Activated CD4-positive, alpha-beta T cell treated with anti-CD3 and anti-CD28 coated beads for 36 hours (primary cell): ENCODE data around the gene SERTAD4. TPM values are rescaled to one million over a fixed set of nuclear protein-coding genes. Genes with fewer than 3 reads are reported as not detected.

Experiments
- ATAC-seq: fragments of 200-7000 bp; cut with Tn5 transposase; one replicate; pipeline ENCODE4 v1.10.0; 2021; ENCODE audit warnings: mild to moderate bottlenecking, moderate library complexity
- CTCF ChIA-PET: fragments of 350-600 bp; sonication (Branson Sonifier 250); formaldehyde crosslinking; loops from one replicate; lab custom pipeline; 2021; ENCODE audit warnings: antibody characterized with exemption; lab: Charles Lee
- POLR2A ChIA-PET: fragments of 350-600 bp; sonication (Branson Sonifier 250); formaldehyde crosslinking; loops from one replicate; lab custom pipeline; 2021; ENCODE audit warnings: antibody characterized with exemption, inconsistent platforms; lab: Charles Lee
- DNase-seq: peaks from one replicate; pipeline ENCODE4 v3.0.0-alpha.2; 2020
- H3K27ac Mint-ChIP-seq: one replicate; pipeline ENCODE4 v1.8.0; 2021; ENCODE audit warnings: mixed read lengths
- H3K27me3 Mint-ChIP-seq: one replicate; pipeline ENCODE4 v1.8.0; 2021; ENCODE audit warnings: mixed read lengths
- H3K36me3 Mint-ChIP-seq: one replicate; pipeline ENCODE4 v1.8.0; 2021; ENCODE audit warnings: low read depth, mixed read lengths
- H3K4me1 Mint-ChIP-seq: one replicate; pipeline ENCODE4 v1.8.0; 2021; ENCODE audit warnings: mixed read lengths
- H3K4me3 Mint-ChIP-seq: one replicate; pipeline ENCODE4 v1.8.0; 2021; ENCODE audit warnings: mild to moderate bottlenecking, moderate library complexity, mixed read lengths
- H3K9me3 Mint-ChIP-seq: one replicate; pipeline ENCODE4 v1.8.0; 2021; ENCODE audit warnings: low read depth, mixed read lengths
- intact Hi-C, 2 experiments: fragments of 100-400 bp; cut with DNase I in 1 of 2; cut with micrococcal nuclease in 1 of 2; formaldehyde crosslinking; loops; one replicate each; pipeline versions ENCODE4 v1.14.2 to v1.15.1; 2022 to 2024; cut with DNase I, micrococcal nuclease
- total RNA-seq, 2 experiments: library from RNA; stranded (reverse); gene quantifications; one replicate each; pipeline ENCODE4 v1.2.3, GENCODE V29; 2021

SERTAD4 gene
- total RNA-seq, 2 experiments from 2014 or later, result not detected

DNA sequence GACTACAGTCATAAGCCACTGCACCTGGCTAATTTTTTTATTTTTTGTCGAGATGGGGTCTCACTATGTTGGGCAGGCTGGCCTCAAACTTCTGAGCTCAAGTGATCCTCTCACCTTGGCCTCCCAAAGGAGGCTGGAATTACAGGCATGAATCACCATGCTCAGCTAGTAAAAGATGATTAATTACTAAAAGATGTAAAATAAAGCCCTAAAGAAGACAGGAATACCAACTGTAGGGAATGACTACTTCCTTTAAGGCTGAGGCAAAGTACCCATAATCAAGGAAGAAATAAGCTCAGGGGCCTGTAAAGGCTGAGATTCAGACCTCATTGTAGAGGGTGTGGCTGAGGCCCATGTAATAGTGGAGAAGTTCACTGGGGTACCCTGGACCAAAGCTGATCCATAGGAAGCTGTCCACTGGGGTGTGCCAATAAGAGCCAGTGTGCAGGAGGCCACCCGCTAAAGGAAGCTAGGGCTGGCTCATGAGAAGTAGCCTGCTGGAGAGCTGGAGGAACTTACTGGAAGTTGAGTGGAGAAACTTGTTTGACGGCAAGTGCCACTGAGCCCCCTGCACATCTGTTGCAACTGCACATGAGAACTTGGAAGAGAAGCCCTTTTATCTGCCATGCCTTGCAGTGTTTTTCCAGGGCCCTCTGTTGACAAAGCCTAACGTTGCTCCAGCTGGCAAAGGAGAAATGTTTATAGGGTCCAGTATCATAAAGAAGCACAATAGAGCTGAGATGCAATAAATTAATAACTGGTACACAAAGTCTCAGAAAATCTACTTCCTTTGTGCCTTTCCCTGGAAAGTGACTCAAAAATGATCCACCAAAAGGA, 17.8 kb upstream of the SERTAD4 start:
- H3K4me1 Mint-ChIP-seq, result no peaks in the 10 kb centered on the region
- DNase-seq (no peak), ATAC-seq (no peak)
- no peak overlapping the region for H3K4me3 Mint-ChIP-seq
- H3K36me3 Mint-ChIP-seq, result no peaks in the 10 kb centered on the region
- POLR2A ChIA-PET, result interaction anchor here (0.5 kb wide), 1 partner anchor 11 kb away, joined by 12 read pairs; no protein-coding TSS in a partner anchor
- peaks cover 22% of the 10 kb centered on the region for H3K27me3 Mint-ChIP-seq
- CTCF ChIA-PET, result no interaction called here
- no peaks in the 10 kb centered on the region for H3K9me3 Mint-ChIP-seq
- intact Hi-C loops, result no loop called here
- no peak overlapping the region for H3K27ac Mint-ChIP-seq

DNA sequence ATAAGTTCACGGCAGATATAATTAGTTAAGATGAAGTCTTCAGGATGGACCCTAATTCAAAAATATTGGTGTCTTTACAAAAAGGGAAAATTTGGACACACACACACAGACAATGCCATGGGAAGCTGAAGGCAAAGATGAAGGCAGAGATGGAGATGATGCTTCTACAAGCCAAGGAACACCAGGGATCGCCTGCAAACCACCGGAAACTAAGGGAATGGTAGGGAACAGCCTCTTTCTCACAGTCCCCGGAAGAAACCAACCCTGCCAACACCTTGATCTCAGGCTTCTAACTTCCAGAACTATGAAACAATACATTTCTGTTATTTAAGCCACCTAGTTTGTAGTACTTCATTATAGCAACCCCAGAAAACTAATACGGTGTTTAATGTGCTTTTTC, 15.1 kb upstream of the SERTAD4 start:
- intact Hi-C loops, result no loop called here

DNA sequence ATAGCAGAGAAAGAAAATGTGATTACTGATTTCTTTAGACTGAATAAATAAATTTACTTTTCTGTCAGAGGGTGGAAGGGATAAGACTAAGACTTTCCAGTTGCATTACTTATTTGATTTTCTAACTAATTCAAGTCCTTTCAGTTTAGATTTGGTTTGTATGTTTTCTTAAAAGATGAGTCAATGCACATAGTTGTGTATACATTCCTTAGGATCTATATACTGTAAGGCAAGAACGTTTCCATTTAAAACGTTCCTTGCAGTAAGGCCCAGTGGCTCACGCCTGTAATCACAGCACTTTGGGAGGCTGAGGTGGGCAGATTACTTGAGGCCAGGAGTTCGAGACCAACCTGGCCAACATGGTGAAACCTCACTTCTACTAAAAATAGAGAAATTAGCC, 14.5 kb upstream of the SERTAD4 start:
- H3K4me1 Mint-ChIP-seq, result no peaks in the 10 kb centered on the region
- peaks cover 30% of the 10 kb centered on the region for H3K27me3 Mint-ChIP-seq
- no peaks in the 10 kb centered on the region for H3K36me3 Mint-ChIP-seq
- intact Hi-C loops, result no loop called here
- no peak for DNase-seq
- ChIA-PET POLR2A (no interaction called here), CTCF (interaction anchor here (0.8 kb wide), 1 partner anchor 185 kb away, joined by 3 read pairs; no protein-coding TSS in a partner anchor)
- H3K4me3 Mint-ChIP-seq, result no peak overlapping the region
- H3K27ac Mint-ChIP-seq, result no peak overlapping the region
- H3K9me3 Mint-ChIP-seq, result no peaks in the 10 kb centered on the region
- ATAC-seq, result no peak

More for the DNA sequence above, 15.1 kb upstream of the SERTAD4 start:
- no peaks in the 10 kb centered on the region for H3K9me3 Mint-ChIP-seq
- CTCF ChIA-PET, result interaction anchor here (0.8 kb wide), 1 partner anchor 185 kb away, joined by 3 read pairs; no protein-coding TSS in a partner anchor
- H3K4me1 Mint-ChIP-seq, result no peaks in the 10 kb centered on the region
- ATAC-seq, result no peak
- no peak overlapping the region for H3K27ac Mint-ChIP-seq
- no peak for DNase-seq
- POLR2A ChIA-PET, result no interaction called here
- no peaks in the 10 kb centered on the region for H3K36me3 Mint-ChIP-seq
- peaks cover 29% of the 10 kb centered on the region for H3K27me3 Mint-ChIP-seq
- no peak overlapping the region for H3K4me3 Mint-ChIP-seq

DNA sequence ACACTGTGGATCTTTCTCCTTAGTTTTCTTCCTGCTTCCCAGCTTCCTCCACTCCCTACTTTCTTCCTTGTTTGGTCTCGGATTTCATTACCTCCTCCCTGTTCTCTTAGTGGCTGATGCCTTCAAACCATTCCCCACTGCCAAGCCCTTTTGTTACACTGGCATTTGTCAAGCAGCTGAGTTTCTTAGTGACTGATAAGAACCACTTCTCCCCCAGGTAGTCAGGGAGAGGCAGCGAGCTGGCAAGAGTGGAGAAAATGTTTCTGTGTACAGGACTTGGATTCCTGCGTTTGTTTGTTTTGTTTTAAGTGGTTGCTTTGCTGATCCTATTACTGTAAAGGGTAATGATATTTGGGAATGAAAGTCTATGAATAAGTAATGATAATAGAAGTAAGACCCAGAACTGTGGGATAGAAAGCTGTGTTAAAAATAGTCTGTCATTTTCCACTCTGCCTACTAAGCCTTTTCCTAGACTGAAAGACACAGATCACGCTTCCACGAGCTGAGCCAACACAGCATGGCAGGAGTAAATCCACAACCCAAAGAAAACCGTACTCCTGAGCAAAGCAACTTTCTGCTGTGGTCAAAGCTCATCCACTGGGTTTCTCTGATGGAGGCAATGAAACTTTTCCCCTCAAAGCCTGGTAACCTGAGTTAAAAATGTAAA, 10.1 kb upstream of the SERTAD4 start:
- ChIA-PET CTCF (interaction anchor here (0.7 to 1.2 kb wide), 5 partner anchors 33 to 463 kb away, joined by 3 read pairs; no protein-coding TSS in a partner anchor), POLR2A (no interaction called here)
- no peak for ATAC-seq
- peaks cover 24% of the 10 kb centered on the region for H3K27me3 Mint-ChIP-seq
- no peak overlapping the region for H3K4me3 Mint-ChIP-seq
- no peak for DNase-seq
- H3K36me3 Mint-ChIP-seq, result no peaks in the 10 kb centered on the region
- no peak overlapping the region for H3K27ac Mint-ChIP-seq
- no peaks in the 10 kb centered on the region for H3K9me3 Mint-ChIP-seq
- no peaks in the 10 kb centered on the region for H3K4me1 Mint-ChIP-seq
- intact Hi-C loops, result no loop called here

DNA sequence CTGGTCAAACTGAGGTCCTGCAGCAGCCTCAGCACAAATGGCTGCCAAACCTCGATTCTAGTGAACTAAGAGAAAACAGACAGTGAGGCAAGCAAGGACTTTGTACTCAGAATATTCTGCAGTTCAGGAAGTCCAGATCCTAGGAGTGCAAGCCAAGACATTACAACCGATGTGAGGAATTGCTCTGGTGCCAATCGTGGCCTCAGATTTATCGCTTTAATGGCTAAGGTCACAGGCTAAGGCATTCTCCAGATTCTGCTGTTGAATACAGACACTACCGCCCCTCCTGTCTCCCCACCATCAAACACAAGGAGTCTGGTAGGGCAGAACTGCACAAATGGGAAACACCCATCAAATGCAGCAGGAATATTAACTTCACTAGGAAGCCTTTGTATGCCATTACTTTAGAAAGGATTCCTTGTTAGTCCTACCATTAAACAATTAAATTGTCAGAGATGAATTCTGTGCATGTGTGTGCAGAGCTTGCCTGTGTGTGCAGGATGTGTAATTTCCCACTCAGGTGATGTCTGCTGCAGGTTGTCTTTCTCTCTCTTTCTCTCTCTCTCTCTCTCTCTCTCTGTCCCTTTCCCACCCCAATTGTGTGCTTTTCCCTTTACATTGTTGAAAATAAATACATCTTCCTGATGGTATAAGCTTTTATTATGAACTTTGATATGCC, 9.2 kb upstream of the SERTAD4 start:
- DNase-seq (no peak), ATAC-seq (no peak)
- POLR2A ChIA-PET, result no interaction called here
- Mint-ChIP-seq H3K4me1 (no peaks in the 10 kb centered on the region), H3K9me3 (no peaks in the 10 kb centered on the region), H3K4me3 (no peak overlapping the region), H3K27ac (no peak overlapping the region), H3K36me3 (no peaks in the 10 kb centered on the region), H3K27me3 (peaks cover 24% of the 10 kb centered on the region)
- intact Hi-C loops, result no loop called here
- CTCF ChIA-PET, result interaction anchor here (1.0 to 1.2 kb wide), 3 partner anchors 80 to 361 kb away, joined by 3 to 4 read pairs (median 3); no protein-coding TSS in a partner anchor

DNA sequence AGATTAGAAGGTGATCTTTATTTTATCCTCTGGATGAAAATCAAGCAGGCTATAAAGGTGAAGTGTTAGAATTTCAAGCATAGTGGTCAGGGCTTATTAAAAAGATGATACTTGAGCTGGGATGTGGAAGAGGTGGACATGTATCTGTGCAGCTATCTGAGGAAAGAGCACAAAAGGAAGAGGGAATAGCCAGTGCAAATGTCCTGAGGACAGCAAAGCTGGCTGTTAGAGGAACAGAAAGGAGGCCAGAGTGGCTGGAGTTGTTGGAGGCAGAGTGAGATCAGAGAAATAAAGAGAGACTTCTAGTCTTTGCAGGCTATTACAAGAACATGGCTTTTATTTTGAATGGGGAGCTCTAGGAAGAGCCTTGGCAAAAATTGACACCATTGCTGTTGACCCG, 4.4 kb upstream of the SERTAD4 start:
- Mint-ChIP-seq H3K4me3 (no peak overlapping the region), H3K27me3 (peaks cover 29% of the 10 kb centered on the region), H3K27ac (no peak overlapping the region), H3K4me1 (peaks cover 4% of the 10 kb centered on the region), H3K9me3 (no peaks in the 10 kb centered on the region), H3K36me3 (no peaks in the 10 kb centered on the region)
- CTCF ChIA-PET, result interaction anchor here (1.2 kb wide), 1 partner anchor 179 kb away, joined by 3 read pairs; no protein-coding TSS in a partner anchor
- POLR2A ChIA-PET, result no interaction called here
- intact Hi-C loops, result no loop called here
- ATAC-seq, result no peak
- DNase-seq, result no peak

DNA sequence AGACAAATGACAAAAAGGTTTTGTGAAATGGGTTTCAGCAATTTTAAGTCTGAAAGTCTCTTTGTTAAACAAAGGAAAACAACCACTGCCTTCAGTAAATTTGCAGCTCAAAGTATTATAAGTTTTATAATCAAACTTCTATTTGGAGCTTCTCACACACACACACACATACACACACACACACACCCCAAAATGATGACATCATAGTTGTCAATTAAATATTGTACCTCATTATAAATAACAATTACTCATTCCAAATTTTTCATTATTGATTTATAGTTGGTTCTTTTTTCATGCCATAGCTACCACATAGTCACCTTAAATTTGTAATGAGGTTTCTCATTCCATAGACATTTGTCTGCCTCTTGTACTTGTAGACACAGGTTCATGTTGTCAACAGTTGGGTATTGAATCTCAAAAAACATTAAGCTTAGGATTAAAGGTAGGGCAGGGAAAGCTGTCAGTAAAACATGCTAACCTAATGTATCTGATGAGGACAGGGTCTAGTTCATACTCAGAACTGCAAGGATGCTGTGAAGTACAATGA, 2.4 kb upstream of the SERTAD4 start:
- no peak overlapping the region for H3K27ac Mint-ChIP-seq
- ChIA-PET CTCF (interaction anchor here (0.6 kb wide), 1 partner anchor 1125 kb away, joined by 3 read pairs; no protein-coding TSS in a partner anchor), POLR2A (no interaction called here)
- no peaks in the 10 kb centered on the region for H3K9me3 Mint-ChIP-seq
- H3K36me3 Mint-ChIP-seq, result no peaks in the 10 kb centered on the region
- H3K4me3 Mint-ChIP-seq, result no peak overlapping the region
- peaks cover 32% of the 10 kb centered on the region for H3K27me3 Mint-ChIP-seq
- ATAC-seq (no peak), DNase-seq (no peak)
- intact Hi-C loops, result no loop called here
- peaks cover 10% of the 10 kb centered on the region for H3K4me1 Mint-ChIP-seq

DNA sequence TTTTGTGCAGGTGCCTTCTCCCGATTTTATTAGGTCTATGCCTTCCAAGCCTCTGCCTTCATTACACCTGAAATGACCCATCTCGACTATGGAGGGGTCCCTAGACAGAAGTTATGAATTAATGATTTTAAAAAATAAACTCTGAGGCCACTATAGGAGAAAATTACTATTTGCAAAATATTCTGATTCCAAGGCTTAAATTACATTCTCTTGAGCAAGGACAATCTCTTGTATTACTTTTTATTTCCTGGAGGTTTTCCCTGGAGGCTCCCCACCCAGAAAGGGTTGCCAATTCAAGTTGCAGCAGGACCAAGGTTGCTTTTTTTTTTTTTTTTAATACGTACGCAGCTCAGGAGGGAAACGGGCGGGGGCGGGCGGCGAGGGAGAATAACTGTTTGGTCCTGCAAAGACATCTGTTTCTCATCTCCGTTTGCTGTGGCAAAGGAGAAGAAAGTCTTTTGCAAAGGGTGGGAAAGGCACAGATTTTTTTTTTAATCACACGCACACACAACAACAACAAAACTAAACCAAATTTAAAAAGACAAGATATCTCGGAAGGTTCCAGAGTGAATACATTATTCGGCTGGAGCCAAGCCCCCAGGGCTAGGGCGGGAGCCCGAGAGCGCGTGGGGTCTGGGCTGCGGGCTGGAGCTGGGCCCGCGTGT, 618 bp upstream of the SERTAD4 start:
- POLR2A ChIA-PET, result no interaction called here
- no peak for ATAC-seq
- CTCF ChIA-PET, result no interaction called here
- peaks cover 10% of the 10 kb centered on the region for H3K4me1 Mint-ChIP-seq
- intact Hi-C loops, result no loop called here
- no peaks in the 10 kb centered on the region for H3K36me3 Mint-ChIP-seq
- H3K27ac Mint-ChIP-seq, result no peak overlapping the region
- peaks cover 42% of the 10 kb centered on the region for H3K27me3 Mint-ChIP-seq
- peak overlapping the region; percentile 25 for H3K4me3 Mint-ChIP-seq
- no peaks in the 10 kb centered on the region for H3K9me3 Mint-ChIP-seq
- no peak for DNase-seq

DNA sequence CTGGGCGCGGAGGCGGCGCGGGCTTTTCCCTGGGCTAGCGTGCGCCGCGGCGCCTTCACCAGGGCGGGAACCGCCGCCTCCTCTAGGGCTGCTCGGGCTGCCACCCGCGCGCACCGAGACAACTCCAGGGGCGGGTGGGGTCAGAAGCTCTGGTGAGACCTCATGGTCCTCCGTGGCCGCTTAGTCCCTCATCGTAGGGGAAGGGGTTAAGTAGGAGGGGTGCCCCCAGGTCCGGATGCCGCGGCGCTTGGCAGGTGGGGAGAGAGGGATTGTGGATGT, 559 bp downstream of the SERTAD4 start:
- no peaks in the 10 kb centered on the region for H3K36me3 Mint-ChIP-seq
- ChIA-PET CTCF (interaction anchor here (0.6 to 1.3 kb wide), 2 partner anchors 22 to 60 kb away, joined by 3 to 5 read pairs; no protein-coding TSS in a partner anchor), POLR2A (interaction anchor here (0.7 kb wide), 1 partner anchor 107 kb away, joined by 3 read pairs; no protein-coding TSS in a partner anchor)
- no peaks in the 10 kb centered on the region for H3K9me3 Mint-ChIP-seq
- no peak overlapping the region for H3K27ac Mint-ChIP-seq
- peak overlapping the region; percentile 24 for H3K4me3 Mint-ChIP-seq
- peaks cover 51% of the 10 kb centered on the region for H3K27me3 Mint-ChIP-seq
- ATAC-seq (peak; percentile 69), DNase-seq (peak; percentile 36)
- intact Hi-C loops, result no loop called here
- peaks cover 10% of the 10 kb centered on the region for H3K4me1 Mint-ChIP-seq

DNA sequence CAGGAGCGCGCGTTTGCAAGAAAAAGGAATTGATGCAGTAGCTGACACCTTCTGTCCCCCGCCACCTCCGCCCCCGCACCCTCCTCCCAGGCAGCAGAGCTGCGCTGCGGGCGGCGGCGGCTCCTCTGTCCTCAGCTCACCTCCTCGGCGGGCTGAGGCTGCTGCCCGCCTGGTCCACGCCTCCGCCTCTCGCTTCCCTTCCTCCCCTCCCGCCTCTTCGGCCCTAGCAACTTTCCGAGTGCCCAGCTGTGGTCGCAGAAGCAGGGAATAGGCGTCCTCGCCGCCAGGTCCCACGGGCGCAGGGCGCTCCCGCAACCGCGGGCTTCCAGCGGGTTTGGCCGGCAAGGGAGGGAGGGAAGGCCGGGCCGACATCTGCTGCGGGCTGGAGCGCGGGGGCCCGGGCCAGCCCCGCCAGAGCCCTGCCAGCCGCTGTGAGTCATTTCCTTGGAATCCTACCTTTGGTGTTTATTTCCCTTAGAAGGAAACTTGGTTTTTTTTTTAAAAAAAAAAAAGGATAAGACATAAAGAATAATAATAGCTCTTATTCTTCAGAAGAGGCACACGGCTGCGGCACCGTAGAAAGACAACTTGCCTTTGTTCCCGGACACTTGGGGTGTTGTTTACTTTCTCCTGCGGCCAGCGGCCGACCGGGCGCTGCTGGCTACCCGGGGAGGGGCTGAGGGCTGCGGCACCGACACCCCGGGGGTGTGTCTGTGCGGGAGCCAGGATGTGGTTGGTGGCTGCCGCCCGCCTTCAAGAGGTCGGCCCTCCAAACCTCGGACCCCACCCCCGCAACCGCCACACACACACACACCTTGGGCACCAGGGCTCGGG, 1.1 kb downstream of the SERTAD4 start:
- DNase-seq (peak; percentile 69), ATAC-seq (peak; percentile 44)
- intact Hi-C loops, result no loop called here
- POLR2A ChIA-PET, result interaction anchor here (0.7 kb wide), 1 partner anchor 106 kb away, joined by 3 read pairs; no protein-coding TSS in a partner anchor
- Mint-ChIP-seq H3K4me1 (peaks cover 10% of the 10 kb centered on the region), H3K27ac (no peak overlapping the region), H3K4me3 (peak overlapping the region; percentile 24), H3K27me3 (peaks cover 53% of the 10 kb centered on the region), H3K9me3 (no peaks in the 10 kb centered on the region), H3K36me3 (no peaks in the 10 kb centered on the region)
- CTCF ChIA-PET, result interaction anchor here (0.6 to 1.3 kb wide), 2 partner anchors 22 to 59 kb away, joined by 3 to 5 read pairs; no protein-coding TSS in a partner anchor
